PC-9 (cell line): Measurements from ENCODE around the gene TCF12.

Experiments used
- EZH2 ChIP-seq: fragments of 200-600 bp; sonication (generic); IDR thresholded peaks from 2 replicates; pipeline ENCODE4 v1.8.0; 2017; ENCODE audit warnings: antibody characterized with exemption, low read depth
- TF ChIP-seq, protein P1 (sequence below): fragments of 200-600 bp; sonication (generic); conservative IDR thresholded peaks from 2 replicates; pipeline ENCODE4 v1.6.1; 2017; ENCODE audit warnings: mixed run types, antibody characterized with exemption, mild to moderate bottlenecking, moderate library complexity

DNA sequence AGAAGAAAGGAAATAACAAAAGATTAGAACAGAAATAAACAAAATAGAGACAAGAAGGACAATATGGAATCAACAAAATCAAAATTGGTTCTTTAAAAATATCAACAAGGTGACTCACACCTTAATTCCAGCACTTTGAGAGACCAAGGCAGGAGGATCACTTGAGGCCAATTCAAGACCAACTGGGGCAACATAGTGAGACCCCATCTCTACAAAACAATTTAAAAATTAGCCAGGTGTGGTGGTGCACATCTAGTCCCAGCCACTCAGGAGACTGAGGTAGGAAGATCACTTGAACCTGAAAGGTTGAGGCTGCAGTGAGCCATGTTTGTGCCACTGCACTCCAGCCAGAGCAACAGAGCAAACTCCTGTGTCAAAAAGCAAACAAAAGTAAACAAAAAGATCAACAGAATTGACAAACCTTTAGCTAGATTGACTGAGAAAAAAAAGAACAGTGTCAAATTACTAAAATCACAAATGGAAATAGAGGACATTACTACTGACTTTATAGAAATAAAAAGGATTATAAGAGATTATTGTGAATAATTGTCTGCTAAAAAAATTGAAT is 267.1 kb downstream of the TCF12 start:
- TF ChIP-seq, protein P1, sequence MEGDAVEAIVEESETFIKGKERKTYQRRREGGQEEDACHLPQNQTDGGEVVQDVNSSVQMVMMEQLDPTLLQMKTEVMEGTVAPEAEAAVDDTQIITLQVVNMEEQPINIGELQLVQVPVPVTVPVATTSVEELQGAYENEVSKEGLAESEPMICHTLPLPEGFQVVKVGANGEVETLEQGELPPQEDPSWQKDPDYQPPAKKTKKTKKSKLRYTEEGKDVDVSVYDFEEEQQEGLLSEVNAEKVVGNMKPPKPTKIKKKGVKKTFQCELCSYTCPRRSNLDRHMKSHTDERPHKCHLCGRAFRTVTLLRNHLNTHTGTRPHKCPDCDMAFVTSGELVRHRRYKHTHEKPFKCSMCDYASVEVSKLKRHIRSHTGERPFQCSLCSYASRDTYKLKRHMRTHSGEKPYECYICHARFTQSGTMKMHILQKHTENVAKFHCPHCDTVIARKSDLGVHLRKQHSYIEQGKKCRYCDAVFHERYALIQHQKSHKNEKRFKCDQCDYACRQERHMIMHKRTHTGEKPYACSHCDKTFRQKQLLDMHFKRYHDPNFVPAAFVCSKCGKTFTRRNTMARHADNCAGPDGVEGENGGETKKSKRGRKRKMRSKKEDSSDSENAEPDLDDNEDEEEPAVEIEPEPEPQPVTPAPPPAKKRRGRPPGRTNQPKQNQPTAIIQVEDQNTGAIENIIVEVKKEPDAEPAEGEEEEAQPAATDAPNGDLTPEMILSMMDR = no peak
- TF ChIP-seq EZH2 = no peak
